NCI-H1417 treated with DMSO at 0.1 percent for 48 hours (cell line): ENCODE data around the gene PTRH1.

Source experiments
- DNase-seq: peaks from one replicate; lab custom pipeline; 2025; lab: John Stamatoyannopoulos, UW

The PTRH1 gene

GRCh38 chr9:127741831-127742434, 26.5 kb upstream of the PTRH1 start:
- no peak for DNase-seq

- DNase-seq, result no peak
Measured at GRCh38 chr9:127739614-127740330, 24.3 kb upstream of the PTRH1 start.

GRCh38 chr9:127738666-127739065, 23.2 kb upstream of the PTRH1 start:
- no peak for DNase-seq

- DNase-seq, result no peak
Measured at GRCh38 chr9:127735530-127736185, 20.2 kb upstream of the PTRH1 start.

GRCh38 chr9:127734747-127735529, 19.5 kb upstream of the PTRH1 start, which contains the start of gene TOR2A:
Gene TOR2A, minus strand, starts transcription at chr9:127735294. Its CDS starts 24 bp downstream, at chr9:127735270.
- DNase-seq, result peak; percentile 91

- no peak for DNase-seq
Measured at GRCh38 chr9:127734247-127734746, 18.8 kb upstream of the PTRH1 start.

- no peak for DNase-seq
Measured at GRCh38 chr9:127733614-127734013, 18.2 kb upstream of the PTRH1 start.

- DNase-seq, result no peak
Measured at GRCh38 chr9:127732444-127732843, 17.0 kb upstream of the PTRH1 start.

GRCh38 chr9:127731938-127732337, 16.5 kb upstream of the PTRH1 start:
- DNase-seq, result no peak

GRCh38 chr9:127730799-127731410, 15.4 kb upstream of the PTRH1 start:
- DNase-seq, result no peak

- no peak for DNase-seq
Measured at GRCh38 chr9:127730262-127730661, 14.8 kb upstream of the PTRH1 start.

- no peak for DNase-seq
Measured at GRCh38 chr9:127729522-127730256, 14.2 kb upstream of the PTRH1 start.

- no peak for DNase-seq
Measured at GRCh38 chr9:127728808-127729207, 13.3 kb upstream of the PTRH1 start.

- no peak for DNase-seq
Measured at GRCh38 chr9:127726871-127727270, 11.4 kb upstream of the PTRH1 start.

GRCh38 chr9:127724012-127724411, 8.5 kb upstream of the PTRH1 start:
- peak; percentile 9 for DNase-seq

- DNase-seq, result no peak
Measured at GRCh38 chr9:127723444-127723843, 8.0 kb upstream of the PTRH1 start.

- no peak for DNase-seq
Measured at GRCh38 chr9:127723013-127723412, 7.5 kb upstream of the PTRH1 start.

- peak; percentile 56 for DNase-seq
Measured at GRCh38 chr9:127722055-127722745, 6.7 kb upstream of the PTRH1 start.

GRCh38 chr9:127721391-127721821, 5.9 kb upstream of the PTRH1 start:
- peak; percentile 53 for DNase-seq

- no peak for DNase-seq
Measured at GRCh38 chr9:127720865-127721227, 5.4 kb upstream of the PTRH1 start.
